Adrenal gland (tissue), 5 donors: ENCODE data around the gene APLP1.

Experiments used
- POLR2A ChIP-seq, 2 donors: fragments of 450-650 bp; IDR thresholded peaks; one replicate each; pipeline ENCODE4 v1.6.1; 2017; ENCODE audit warnings: antibody characterized with exemption in 2 of 2, mild to moderate bottlenecking in 2 of 2, moderate library complexity in 1 of 2
- TF ChIP-seq, protein P1 (sequence below), 6 experiments: fragments of 450-650 bp in 4 of 6; fragments of 200-600 bp in 2 of 6; sonication (generic) in 1 of 6; IDR thresholded peaks; 1 replicate in 5 of 6; 2 replicates in 1 of 6; pipeline versions ENCODE4 v1.5.1 to v1.8.0; 2016 to 2021; ENCODE audit warnings: antibody characterized with exemption in 6 of 6, mild to moderate bottlenecking in 2 of 6, moderate library complexity in 1 of 6
- donor health status: DM: no; HTN: no; CAD: no.

- no peak for TF ChIP-seq POLR2A (IDR thresholded peaks at IDR 0.05)
- TF ChIP-seq, protein P1, sequence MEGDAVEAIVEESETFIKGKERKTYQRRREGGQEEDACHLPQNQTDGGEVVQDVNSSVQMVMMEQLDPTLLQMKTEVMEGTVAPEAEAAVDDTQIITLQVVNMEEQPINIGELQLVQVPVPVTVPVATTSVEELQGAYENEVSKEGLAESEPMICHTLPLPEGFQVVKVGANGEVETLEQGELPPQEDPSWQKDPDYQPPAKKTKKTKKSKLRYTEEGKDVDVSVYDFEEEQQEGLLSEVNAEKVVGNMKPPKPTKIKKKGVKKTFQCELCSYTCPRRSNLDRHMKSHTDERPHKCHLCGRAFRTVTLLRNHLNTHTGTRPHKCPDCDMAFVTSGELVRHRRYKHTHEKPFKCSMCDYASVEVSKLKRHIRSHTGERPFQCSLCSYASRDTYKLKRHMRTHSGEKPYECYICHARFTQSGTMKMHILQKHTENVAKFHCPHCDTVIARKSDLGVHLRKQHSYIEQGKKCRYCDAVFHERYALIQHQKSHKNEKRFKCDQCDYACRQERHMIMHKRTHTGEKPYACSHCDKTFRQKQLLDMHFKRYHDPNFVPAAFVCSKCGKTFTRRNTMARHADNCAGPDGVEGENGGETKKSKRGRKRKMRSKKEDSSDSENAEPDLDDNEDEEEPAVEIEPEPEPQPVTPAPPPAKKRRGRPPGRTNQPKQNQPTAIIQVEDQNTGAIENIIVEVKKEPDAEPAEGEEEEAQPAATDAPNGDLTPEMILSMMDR (IDR thresholded peaks at IDR 0.05): no peak
These were observed 40.8 kb downstream of the APLP1 start for GRCh38 chr19:35908973-35909683.
